PC-3 (cell line): ENCODE results near the gene MYADM. TPM values are rescaled to one million over a fixed set of nuclear protein-coding genes. Genes with fewer than 3 reads are reported as not detected.

Experiments
- ATAC-seq: fragments of 200-7000 bp; cut with Tn5 transposase; 2 replicates; pipeline ENCODE4 v1.9.1; 2020; ENCODE audit warnings: mild to moderate bottlenecking, moderate library complexity
- BruUV-seq: library from RNA; stranded (reverse); fragments of 400-500 nt; replicated peaks from 2 replicates; lab custom pipeline; 2021; lab: Mats Ljungman, UMichigan
- CTCF ChIA-PET: fragments of 300-600 bp; sonication (Branson Sonifier 250); formaldehyde crosslinking; loops from one replicate; lab custom pipeline; 2022; ENCODE audit warnings: antibody characterized with exemption; lab: Charles Lee
- POLR2A ChIA-PET: fragments of 300-600 bp; sonication (Branson Sonifier 250); formaldehyde crosslinking; loops from one replicate; lab custom pipeline; 2022; ENCODE audit warnings: antibody characterized with exemption; ENCODE audit not compliant: unreplicated experiment; lab: Charles Lee
- DNase-seq: peaks from one replicate; pipeline ENCODE4 v3.0.0-alpha.2; 2015
- H2AFZ ChIP-seq: fragments of 300-600 bp; sonication (generic); 2 replicates; pipeline ENCODE4 v1.6.0; 2016; ENCODE audit warnings: antibody characterized with exemption, low read length
- H3F3A ChIP-seq: fragments of 300-600 bp; sonication (generic); one replicate; pipeline ENCODE4 v1.6.0; 2017; ENCODE audit warnings: antibody characterized with exemption, low read length, control low read depth, mild to moderate bottlenecking; ENCODE audit not compliant: unreplicated experiment
- H3K27ac ChIP-seq: fragments of 300-600 bp; sonication (generic); 2 replicates; pipeline ENCODE4 v1.5.1; 2016; ENCODE audit warnings: mild to moderate bottlenecking, low read length
- H3K27me3 ChIP-seq: fragments of 300-600 bp; sonication (generic); 2 replicates; pipeline ENCODE4 v1.6.1; 2016; ENCODE audit warnings: low read length, mixed read lengths
- H3K36me3 ChIP-seq: fragments of 300-600 bp; sonication (generic); 2 replicates; pipeline ENCODE4 v1.6.1; 2016; ENCODE audit warnings: low read depth, mixed run types, low read length, mixed read lengths
- H3K4me1 ChIP-seq: fragments of 300-600 bp; sonication (generic); 2 replicates; pipeline ENCODE4 v1.5.1; 2016; ENCODE audit warnings: low read length; ENCODE audit not compliant: insufficient read depth
- H3K4me2 ChIP-seq: fragments of 300-600 bp; sonication (generic); 2 replicates; pipeline ENCODE4 v1.6.0; 2016; ENCODE audit warnings: low read length
- H3K4me3 ChIP-seq: fragments of 300-600 bp; sonication (generic); 2 replicates; pipeline ENCODE4 v1.5.1; 2016; ENCODE audit warnings: mild to moderate bottlenecking, low read length, mixed read lengths
- H3K79me2 ChIP-seq: fragments of 300-600 bp; sonication (generic); 2 replicates; pipeline ENCODE4 v1.6.1; 2017; ENCODE audit warnings: low read length, mixed read lengths
- H3K9ac ChIP-seq: fragments of 300-600 bp; sonication (generic); 2 replicates; pipeline ENCODE4 v1.6.0; 2016; ENCODE audit warnings: mild to moderate bottlenecking, low read length
- H3K9me2 ChIP-seq: fragments of 300-600 bp; sonication (generic); replicated peaks from 2 replicates; pipeline ENCODE4 v1.6.1; 2016; ENCODE audit warnings: mixed run types, low read length, mixed read lengths
- H3K9me3 ChIP-seq: fragments of 300-600 bp; sonication (generic); 2 replicates; pipeline ENCODE4 v1.6.1; 2016; ENCODE audit warnings: low read length, mixed read lengths
- H4K20me1 ChIP-seq: fragments of 300-600 bp; sonication (generic); 2 replicates; pipeline ENCODE4 v1.6.1; 2016; ENCODE audit warnings: low read length, mixed read lengths
- EZH2 ChIP-seq: fragments of 300-600 bp; sonication (generic); IDR thresholded peaks from one replicate; pipeline ENCODE4 v1.6.1; 2017; ENCODE audit warnings: antibody characterized with exemption, mild to moderate bottlenecking, low read length; ENCODE audit not compliant: unreplicated experiment
- EZH2phosphoT487 ChIP-seq: fragments of 300-600 bp; sonication (generic); IDR thresholded peaks from 2 replicates; pipeline ENCODE4 v1.6.1; 2018; ENCODE audit warnings: mild to moderate bottlenecking, antibody characterized with exemption, low read length, borderline replicate concordance
- intact Hi-C: fragments of 100-400 bp; cut with micrococcal nuclease; formaldehyde crosslinking; loops from 2 replicates; pipeline ENCODE4 v1.9.0; 2023
- total RNA-seq: library from RNA; depleted of rRNA; stranded (reverse); fragments of >200 nt; gene quantifications from 2 replicates; pipeline ENCODE4 v1.2.3, GENCODE V29; 2014
- TF ChIP-seq, protein P1 (sequence below): fragments of 300-600 bp; sonication (generic); conservative IDR thresholded peaks from 2 replicates; pipeline ENCODE4 v1.5.1; 2017; ENCODE audit warnings: antibody characterized with exemption, low read depth, mild to moderate bottlenecking, low read length

MYADM gene
- total RNA-seq, 1 experiment from 2014 or later: 63.5 TPM

DNA sequence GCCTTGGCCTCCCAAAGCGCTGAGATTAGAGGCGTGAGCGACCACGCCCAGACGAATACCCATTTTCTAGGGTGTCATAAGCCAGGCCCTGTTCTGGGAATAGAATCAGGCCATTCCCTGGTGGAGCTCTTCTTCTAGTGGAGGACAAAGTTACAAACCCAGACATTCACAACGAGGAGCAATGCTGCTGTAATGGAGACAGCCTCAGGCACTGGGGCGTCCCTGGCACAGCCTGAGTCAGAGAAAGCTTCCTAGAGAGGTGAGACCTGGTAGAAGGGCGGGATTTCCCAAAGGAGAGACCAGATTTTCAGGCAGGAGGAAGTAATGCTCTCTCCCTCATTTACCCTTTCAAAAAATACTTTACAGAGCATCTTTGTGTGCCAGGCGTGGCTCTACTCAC lies 27.0 kb downstream of the MYADM start:
- intact Hi-C loops: no loop called here

DNA sequence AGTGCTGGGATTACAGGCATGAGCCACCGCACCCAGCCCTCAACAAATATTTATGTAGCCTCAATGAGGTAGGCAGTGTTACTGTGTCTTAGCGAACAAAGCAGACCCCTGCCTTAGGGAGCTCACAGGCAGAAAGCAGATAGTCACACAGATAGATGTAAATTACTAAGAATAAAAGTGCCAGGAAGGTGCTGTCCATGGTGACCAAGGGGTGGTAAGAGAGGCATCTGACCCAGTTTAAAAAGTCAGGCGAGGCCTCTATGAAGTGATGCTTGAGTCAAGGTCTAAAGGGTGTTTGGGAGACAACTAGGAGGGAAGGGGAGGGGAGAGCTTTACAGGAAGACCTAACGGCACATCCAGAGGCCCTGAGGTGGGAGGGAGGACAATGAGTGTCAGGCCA lies 29.0 kb downstream of the MYADM start:
- Histone ChIP-seq H3K27me3 (no peaks in the 10 kb centered on the region), H3K9me3 (no peaks in the 10 kb centered on the region), H3K4me1 (0 out of 2 replicates have a peak, but pooled peaks cover 5% of the 10 kb centered on the region), H4K20me1 (no peaks in the 10 kb centered on the region), H3K27ac (no peak overlapping the region), H3K36me3 (no peaks in the 10 kb centered on the region), H3K9me2 (no peaks in the 10 kb centered on the region), H3K4me3 (no peak overlapping the region), H2AFZ (no peak overlapping the region), H3K79me2 (no peaks in the 10 kb centered on the region), H3K4me2 (no peak overlapping the region), H3K9ac (no peak overlapping the region), H3F3A (no peaks in the 10 kb centered on the region)
- intact Hi-C loops: no loop called here
- CTCF ChIA-PET: no interaction called here
- no peak for DNase-seq
- TF ChIP-seq, protein P1, sequence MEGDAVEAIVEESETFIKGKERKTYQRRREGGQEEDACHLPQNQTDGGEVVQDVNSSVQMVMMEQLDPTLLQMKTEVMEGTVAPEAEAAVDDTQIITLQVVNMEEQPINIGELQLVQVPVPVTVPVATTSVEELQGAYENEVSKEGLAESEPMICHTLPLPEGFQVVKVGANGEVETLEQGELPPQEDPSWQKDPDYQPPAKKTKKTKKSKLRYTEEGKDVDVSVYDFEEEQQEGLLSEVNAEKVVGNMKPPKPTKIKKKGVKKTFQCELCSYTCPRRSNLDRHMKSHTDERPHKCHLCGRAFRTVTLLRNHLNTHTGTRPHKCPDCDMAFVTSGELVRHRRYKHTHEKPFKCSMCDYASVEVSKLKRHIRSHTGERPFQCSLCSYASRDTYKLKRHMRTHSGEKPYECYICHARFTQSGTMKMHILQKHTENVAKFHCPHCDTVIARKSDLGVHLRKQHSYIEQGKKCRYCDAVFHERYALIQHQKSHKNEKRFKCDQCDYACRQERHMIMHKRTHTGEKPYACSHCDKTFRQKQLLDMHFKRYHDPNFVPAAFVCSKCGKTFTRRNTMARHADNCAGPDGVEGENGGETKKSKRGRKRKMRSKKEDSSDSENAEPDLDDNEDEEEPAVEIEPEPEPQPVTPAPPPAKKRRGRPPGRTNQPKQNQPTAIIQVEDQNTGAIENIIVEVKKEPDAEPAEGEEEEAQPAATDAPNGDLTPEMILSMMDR: no peak
- TF ChIP-seq EZH2 (no peak), EZH2phosphoT487 (no peak)
- POLR2A ChIA-PET: no interaction called here
- no TSS peak for BruUV-seq
- no peak for ATAC-seq

More for the DNA sequence above, 27.0 kb downstream of the MYADM start:
- Histone ChIP-seq H3K79me2 (no peaks in the 10 kb centered on the region), H3K4me2 (no peak overlapping the region), H3K36me3 (no peaks in the 10 kb centered on the region), H3K4me3 (no peak overlapping the region), H3K9me2 (no peaks in the 10 kb centered on the region), H2AFZ (no peak overlapping the region), H3K9ac (no peak overlapping the region), H3K4me1 (0 out of 2 replicates have a peak, but pooled peaks cover 5% of the 10 kb centered on the region), H3F3A (no peaks in the 10 kb centered on the region), H4K20me1 (no peaks in the 10 kb centered on the region), H3K27me3 (no peaks in the 10 kb centered on the region), H3K9me3 (no peaks in the 10 kb centered on the region), H3K27ac (no peak overlapping the region)
- DNase-seq (peak; percentile 63), ATAC-seq (peak; percentile 40)
- CTCF ChIA-PET: no interaction called here
- POLR2A ChIA-PET: no interaction called here
- TF ChIP-seq, protein P1: no peak
- TF ChIP-seq EZH2phosphoT487 (no peak), EZH2 (no peak)
- no TSS peak for BruUV-seq

DNA sequence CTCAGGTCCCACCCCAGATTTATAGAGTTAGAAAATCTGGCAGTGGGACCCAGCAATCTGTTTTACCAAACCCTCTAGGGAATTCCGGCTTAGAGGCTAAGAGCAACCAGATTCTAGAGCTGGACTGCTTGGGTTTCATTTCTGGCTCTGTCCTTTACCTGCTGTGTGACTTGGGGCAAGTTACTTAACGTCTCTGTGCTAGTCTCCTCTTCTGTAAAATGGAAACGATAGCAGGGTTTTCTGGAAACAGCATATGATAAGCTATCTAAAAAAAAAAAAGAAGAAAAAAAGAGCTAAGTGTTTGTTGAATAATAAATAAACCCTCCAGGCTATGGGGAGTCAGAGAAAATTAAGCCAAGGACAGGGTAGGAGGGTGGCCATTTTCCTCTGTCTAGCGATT lies 29.8 kb downstream of the MYADM start:
- H3K9ac ChIP-seq: no peak overlapping the region
- BruUV-seq: no TSS peak

More for the DNA sequence above, 29.8 kb downstream of the MYADM start:
- H3F3A ChIP-seq: no peaks in the 10 kb centered on the region
- no peaks in the 10 kb centered on the region for H3K79me2 ChIP-seq
- no peak overlapping the region for H3K4me2 ChIP-seq
- no peaks in the 10 kb centered on the region for H3K9me3 ChIP-seq
- H3K4me1 ChIP-seq: 0 out of 2 replicates have a peak, but pooled peaks cover 5% of the 10 kb centered on the region
- no peak overlapping the region for H2AFZ ChIP-seq
- no peaks in the 10 kb centered on the region for H3K27me3 ChIP-seq
- H3K27ac ChIP-seq: no peak overlapping the region
- H3K4me3 ChIP-seq: no peak overlapping the region
- TF ChIP-seq, protein P1: no peak
- TF ChIP-seq EZH2 (no peak), EZH2phosphoT487 (no peak)
- DNase-seq (no peak), ATAC-seq (no peak)
- ChIA-PET POLR2A (no interaction called here), CTCF (no interaction called here)
- no peaks in the 10 kb centered on the region for H3K36me3 ChIP-seq
- H4K20me1 ChIP-seq: no peaks in the 10 kb centered on the region
- H3K9me2 ChIP-seq: no peaks in the 10 kb centered on the region
- intact Hi-C loops: no loop called here
